GM23338 (cell line): Measurements from ENCODE around the gene SAMD8. TPM values are rescaled to one million over a fixed set of nuclear protein-coding genes. Genes with fewer than 3 reads are reported as not detected.

Experiments used
- ATAC-seq: fragments of 200-7000 bp; cut with Tn5 transposase; 3 replicates; pipeline ENCODE4 v1.9.1; 2020
- DNase-seq: peaks from one replicate; pipeline ENCODE4 v3.0.0-alpha.2; 2015; ENCODE audit warnings: low spot score
- H2AFZ ChIP-seq: fragments of 200-600 bp; sonication (generic); 2 replicates; pipeline ENCODE4 v1.8.0; 2016; ENCODE audit warnings: antibody characterized with exemption, mild to moderate bottlenecking, moderate library complexity
- H3F3A ChIP-seq: fragments of 200-600 bp; sonication (generic); replicated peaks from 2 replicates; pipeline ENCODE4 v1.8.0; 2017; ENCODE audit warnings: antibody characterized with exemption, mixed run types, low read depth
- H3K27ac ChIP-seq: fragments of 200-600 bp; sonication (generic); 2 replicates; pipeline ENCODE4 v1.6.1; 2016; ENCODE audit warnings: low read depth
- H3K27me3 ChIP-seq: fragments of 200-600 bp; sonication (generic); 2 replicates; pipeline ENCODE4 v1.8.0; 2016; ENCODE audit warnings: mild to moderate bottlenecking, mixed run types, moderate library complexity; ENCODE audit not compliant: insufficient read depth
- H3K36me3 ChIP-seq: fragments of 200-600 bp; sonication (generic); 2 replicates; pipeline ENCODE4 v1.8.0; 2016; ENCODE audit warnings: mild to moderate bottlenecking; ENCODE audit not compliant: insufficient read depth
- H3K4me1 ChIP-seq: fragments of 200-600 bp; sonication (generic); 2 replicates; pipeline ENCODE4 v1.8.0; 2016; ENCODE audit warnings: mild to moderate bottlenecking, moderate library complexity; ENCODE audit not compliant: insufficient read depth
- H3K4me2 ChIP-seq: fragments of 200-600 bp; sonication (generic); 2 replicates; pipeline ENCODE4 v1.7.1; 2017; ENCODE audit warnings: mixed run types
- H3K4me3 ChIP-seq: fragments of 200-600 bp; sonication (generic); 2 replicates; pipeline ENCODE4 v1.6.1; 2016; ENCODE audit warnings: mixed run types
- H3K79me2 ChIP-seq: fragments of 200-600 bp; sonication (generic); replicated peaks from 2 replicates; pipeline ENCODE4 v1.8.0; 2017; ENCODE audit warnings: mild to moderate bottlenecking; ENCODE audit not compliant: insufficient read depth
- H3K9me2 ChIP-seq: fragments of 200-600 bp; sonication (generic); 2 replicates; pipeline ENCODE4 v1.8.0; 2017; ENCODE audit not compliant: insufficient read depth
- H4K20me1 ChIP-seq: fragments of 200-600 bp; sonication (generic); replicated peaks from 2 replicates; pipeline ENCODE4 v1.8.0; 2017; ENCODE audit warnings: mild to moderate bottlenecking; ENCODE audit not compliant: insufficient read depth
- H3K27ac Mint-ChIP-seq: 2 replicates; pipeline ENCODE4 v1.8.0; 2020; ENCODE audit warnings: inconsistent platforms, mild to moderate bottlenecking, moderate library complexity, mixed read lengths
- H3K27me3 Mint-ChIP-seq: 3 replicates; pipeline ENCODE4 v1.8.0; 2022; ENCODE audit warnings: low read depth, mild to moderate bottlenecking, moderate library complexity, mixed read lengths, inconsistent platforms; ENCODE audit not compliant: insufficient read depth, poor library complexity
- H3K36me3 Mint-ChIP-seq: 3 replicates; pipeline ENCODE4 v1.8.0; 2021; ENCODE audit warnings: low read depth, mild to moderate bottlenecking, inconsistent platforms, moderate library complexity, mixed read lengths
- H3K4me1 Mint-ChIP-seq: 3 replicates; pipeline ENCODE4 v1.8.0; 2020; ENCODE audit warnings: mild to moderate bottlenecking, inconsistent platforms, mixed read lengths
- H3K4me3 Mint-ChIP-seq: 3 replicates; pipeline ENCODE4 v1.8.0; 2021; ENCODE audit warnings: moderate library complexity, mild to moderate bottlenecking, inconsistent platforms, mixed read lengths
- H3K9me3 Mint-ChIP-seq: 3 replicates; pipeline ENCODE4 v1.8.0; 2020; ENCODE audit warnings: moderate library complexity, mild to moderate bottlenecking, inconsistent platforms, mixed read lengths
- CREB1 ChIP-seq: fragments of 250-450 bp; sonication (Bioruptor Pico); IDR thresholded peaks from 2 replicates; pipeline ENCODE4 v1.5.0; 2020; ENCODE audit warnings: low read depth, mild to moderate bottlenecking, moderate library complexity
- ETS1 ChIP-seq: IDR thresholded peaks from 2 replicates; pipeline ENCODE4 v1.6.1; 2016; ENCODE audit warnings: antibody characterized with exemption
- EZH2 ChIP-seq: fragments of 200-600 bp; sonication (generic); IDR thresholded peaks from one replicate; pipeline ENCODE4 v1.8.0; 2017; ENCODE audit warnings: antibody characterized with exemption, mild to moderate bottlenecking, low read depth; ENCODE audit not compliant: unreplicated experiment
- EZH2phosphoT487 ChIP-seq: fragments of 200-600 bp; sonication (generic); IDR thresholded peaks from one replicate; pipeline ENCODE4 v1.8.1; 2018; ENCODE audit warnings: antibody characterized with exemption; ENCODE audit not compliant: unreplicated experiment
- JUNB ChIP-seq: IDR thresholded peaks from one replicate; pipeline ENCODE4 v1.6.1; 2016; ENCODE audit warnings: antibody characterized with exemption; ENCODE audit not compliant: unreplicated experiment
- NANOG ChIP-seq: IDR thresholded peaks from 2 replicates; pipeline ENCODE4 v1.6.1; 2016; ENCODE audit warnings: antibody characterized with exemption, borderline replicate concordance
- POLR2AphosphoS5 ChIP-seq: IDR thresholded peaks from 2 replicates; pipeline ENCODE4 v1.6.1; 2016; ENCODE audit warnings: antibody characterized with exemption, low read depth
- STAT1 ChIP-seq: IDR thresholded peaks from one replicate; pipeline ENCODE4 v1.6.1; 2016; ENCODE audit warnings: antibody characterized with exemption; ENCODE audit not compliant: unreplicated experiment
- ZNF331 ChIP-seq: fragments of 250-450 bp; sonication (Bioruptor Pico); IDR thresholded peaks from 2 replicates; pipeline ENCODE4 v1.5.0; 2020; ENCODE audit warnings: low read depth, mild to moderate bottlenecking, moderate library complexity
- ZNF462 ChIP-seq: fragments of 250-450 bp; sonication (Bioruptor Pico); IDR thresholded peaks from 2 replicates; pipeline ENCODE4 v1.5.0; 2020; ENCODE audit warnings: mild to moderate bottlenecking, moderate library complexity
- polyA plus RNA-seq: library from polyadenylated mRNA; unstranded; fragments of >200 nt; fragmentation: Nextera tagmentation; extraction: Ambion mirVana; gene quantifications from 2 replicates; pipeline ENCODE4 v1.2.1, GENCODE V29; 2016
- total RNA-seq: library from RNA; depleted of rRNA; stranded (reverse); fragments of >200 nt; shearing (Covaris generic); gene quantifications from 2 replicates; pipeline ENCODE4 v1.2.3, GENCODE V29; 2014
- TF ChIP-seq, protein P1 (sequence below): IDR thresholded peaks from one replicate; pipeline ENCODE4 v1.6.1; 2018; ENCODE audit warnings: antibody characterized with exemption; ENCODE audit not compliant: unreplicated experiment
- TF ChIP-seq, protein P2 (sequence below), 2 experiments: fragments of 200-600 bp in 1 of 2; sonication (generic) in 1 of 2; conservative IDR thresholded peaks; 2 replicates each; pipeline versions ENCODE4 v1.5.1 to v1.6.1; 2016 to 2017; ENCODE audit warnings: antibody characterized with exemption in 2 of 2, low read depth in 2 of 2, mild to moderate bottlenecking in 2 of 2, moderate library complexity in 1 of 2

SAMD8 gene
- total and polyA plus RNA-seq, 2 experiments from 2014 or later, result 7.8 to 28.4 TPM

GRCh38 chr10:75230600-75231038 is 119.2 kb downstream of the SAMD8 start:
- H3K4me1 Mint-ChIP-seq, result peaks cover 43% of the 10 kb centered on the region
- H3K27me3 Mint-ChIP-seq, result peaks cover 23% of the 10 kb centered on the region
- Histone ChIP-seq H3K4me1 (peaks cover 25% of the 10 kb centered on the region), H3K27ac (no peak overlapping the region), H3K4me3 (no peak overlapping the region), H2AFZ (no peak overlapping the region), H3K36me3 (peaks cover 25% of the 10 kb centered on the region), H3K27me3 (no peaks in the 10 kb centered on the region), H3K9me2 (no peaks in the 10 kb centered on the region), H3K4me2 (no peak overlapping the region), H4K20me1 (peaks cover 19% of the 10 kb centered on the region), H3F3A (peaks cover 37% of the 10 kb centered on the region), H3K79me2 (peaks cover 54% of the 10 kb centered on the region)
- TF ChIP-seq NANOG (no peak), EZH2phosphoT487 (no peak), ZNF331 (no peak), POLR2AphosphoS5 (no peak), ETS1 (no peak), JUNB (no peak), EZH2 (no peak), CREB1 (CRISPR knock-in tag) (peak; percentile 22; the same call in 1 of the 2 replicates), STAT1 (no peak), ZNF462 (CRISPR knock-in tag) (no peak)
- TF ChIP-seq, protein P1, sequence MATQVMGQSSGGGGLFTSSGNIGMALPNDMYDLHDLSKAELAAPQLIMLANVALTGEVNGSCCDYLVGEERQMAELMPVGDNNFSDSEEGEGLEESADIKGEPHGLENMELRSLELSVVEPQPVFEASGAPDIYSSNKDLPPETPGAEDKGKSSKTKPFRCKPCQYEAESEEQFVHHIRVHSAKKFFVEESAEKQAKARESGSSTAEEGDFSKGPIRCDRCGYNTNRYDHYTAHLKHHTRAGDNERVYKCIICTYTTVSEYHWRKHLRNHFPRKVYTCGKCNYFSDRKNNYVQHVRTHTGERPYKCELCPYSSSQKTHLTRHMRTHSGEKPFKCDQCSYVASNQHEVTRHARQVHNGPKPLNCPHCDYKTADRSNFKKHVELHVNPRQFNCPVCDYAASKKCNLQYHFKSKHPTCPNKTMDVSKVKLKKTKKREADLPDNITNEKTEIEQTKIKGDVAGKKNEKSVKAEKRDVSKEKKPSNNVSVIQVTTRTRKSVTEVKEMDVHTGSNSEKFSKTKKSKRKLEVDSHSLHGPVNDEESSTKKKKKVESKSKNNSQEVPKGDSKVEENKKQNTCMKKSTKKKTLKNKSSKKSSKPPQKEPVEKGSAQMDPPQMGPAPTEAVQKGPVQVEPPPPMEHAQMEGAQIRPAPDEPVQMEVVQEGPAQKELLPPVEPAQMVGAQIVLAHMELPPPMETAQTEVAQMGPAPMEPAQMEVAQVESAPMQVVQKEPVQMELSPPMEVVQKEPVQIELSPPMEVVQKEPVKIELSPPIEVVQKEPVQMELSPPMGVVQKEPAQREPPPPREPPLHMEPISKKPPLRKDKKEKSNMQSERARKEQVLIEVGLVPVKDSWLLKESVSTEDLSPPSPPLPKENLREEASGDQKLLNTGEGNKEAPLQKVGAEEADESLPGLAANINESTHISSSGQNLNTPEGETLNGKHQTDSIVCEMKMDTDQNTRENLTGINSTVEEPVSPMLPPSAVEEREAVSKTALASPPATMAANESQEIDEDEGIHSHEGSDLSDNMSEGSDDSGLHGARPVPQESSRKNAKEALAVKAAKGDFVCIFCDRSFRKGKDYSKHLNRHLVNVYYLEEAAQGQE, result no peak
- TF ChIP-seq, protein P2, sequence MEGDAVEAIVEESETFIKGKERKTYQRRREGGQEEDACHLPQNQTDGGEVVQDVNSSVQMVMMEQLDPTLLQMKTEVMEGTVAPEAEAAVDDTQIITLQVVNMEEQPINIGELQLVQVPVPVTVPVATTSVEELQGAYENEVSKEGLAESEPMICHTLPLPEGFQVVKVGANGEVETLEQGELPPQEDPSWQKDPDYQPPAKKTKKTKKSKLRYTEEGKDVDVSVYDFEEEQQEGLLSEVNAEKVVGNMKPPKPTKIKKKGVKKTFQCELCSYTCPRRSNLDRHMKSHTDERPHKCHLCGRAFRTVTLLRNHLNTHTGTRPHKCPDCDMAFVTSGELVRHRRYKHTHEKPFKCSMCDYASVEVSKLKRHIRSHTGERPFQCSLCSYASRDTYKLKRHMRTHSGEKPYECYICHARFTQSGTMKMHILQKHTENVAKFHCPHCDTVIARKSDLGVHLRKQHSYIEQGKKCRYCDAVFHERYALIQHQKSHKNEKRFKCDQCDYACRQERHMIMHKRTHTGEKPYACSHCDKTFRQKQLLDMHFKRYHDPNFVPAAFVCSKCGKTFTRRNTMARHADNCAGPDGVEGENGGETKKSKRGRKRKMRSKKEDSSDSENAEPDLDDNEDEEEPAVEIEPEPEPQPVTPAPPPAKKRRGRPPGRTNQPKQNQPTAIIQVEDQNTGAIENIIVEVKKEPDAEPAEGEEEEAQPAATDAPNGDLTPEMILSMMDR (conservative IDR thresholded peaks at IDR 0.05; ENCODE audit: low read depth in 2 of 2), result peak; percentile 94 to 98
- peaks cover 71% of the 10 kb centered on the region for H3K36me3 Mint-ChIP-seq
- H3K27ac Mint-ChIP-seq, result peak overlapping the region; percentile 87; the same call in 1 of the 2 replicates
- DNase-seq, result peak; percentile 94
- no peak for ATAC-seq
- no peaks in the 10 kb centered on the region for H3K9me3 Mint-ChIP-seq
- H3K4me3 Mint-ChIP-seq, result no peak overlapping the region
